Suprapubic skin (tissue), 4 donors: ENCODE results near the gene LRRC4. TPM values are rescaled to one million over a fixed set of nuclear protein-coding genes. Genes with fewer than 3 reads are reported as not detected.

Experiments
- DNase-seq, 2 donors: peaks; one replicate each; pipeline ENCODE4 v3.0.0-alpha.2; 2019; ENCODE audit warnings: low spot score in 2 of 2
- H3K27ac ChIP-seq: fragments of 200-600 bp; sonication (generic); one replicate; pipeline ENCODE4 v1.5.1; 2019
- H3K27me3 ChIP-seq: fragments of 200-600 bp; sonication (generic); one replicate; pipeline ENCODE4 v1.5.1; 2019
- H3K36me3 ChIP-seq: fragments of 200-600 bp; sonication (generic); one replicate; pipeline ENCODE4 v1.5.1; 2019
- H3K4me1 ChIP-seq: fragments of 200-600 bp; sonication (generic); one replicate; pipeline ENCODE4 v1.5.1; 2019
- H3K4me3 ChIP-seq: fragments of 200-600 bp; sonication (generic); one replicate; pipeline ENCODE4 v1.5.1; 2019; ENCODE audit warnings: mild to moderate bottlenecking
- H3K9me3 ChIP-seq: fragments of 200-600 bp; sonication (generic); one replicate; pipeline ENCODE4 v1.5.1; 2019
- EP300 ChIP-seq: sonication (generic); formaldehyde crosslinking; IDR thresholded peaks from one replicate; pipeline ENCODE4 v1.6.1; 2017; ENCODE audit warnings: antibody characterized with exemption
- POLR2A ChIP-seq, 2 donors: fragments of 450-650 bp; IDR thresholded peaks; one replicate each; pipeline ENCODE4 v1.6.1; 2017; ENCODE audit warnings: antibody characterized with exemption in 2 of 2, mild to moderate bottlenecking in 2 of 2, moderate library complexity in 2 of 2
- POLR2AphosphoS5 ChIP-seq, 3 donors: sonication (generic); formaldehyde crosslinking; IDR thresholded peaks; one replicate each; pipeline ENCODE4 v1.6.1; 2017; ENCODE audit warnings: antibody characterized with exemption in 3 of 3
- WGBS: methylation state at CpG from one replicate; pipeline ENCODE4 v1.1.5; 2018; 5-methylcytosine and 5-hydroxymethylcytosine counted together
- total RNA-seq, 4 donors: library from RNA; depleted of rRNA; stranded (reverse); fragments of >200 nt; gene quantifications; one replicate each; pipeline ENCODE4 v1.1.0, GENCODE V29; 2016
- TF ChIP-seq, protein P1 (sequence below), 2 donors: fragments of 200-600 bp in 1 of 2; fragments of 450-650 bp in 1 of 2; sonication (generic) in 1 of 2; IDR thresholded peaks; one replicate each; pipeline ENCODE4 v1.5.1; 2016 to 2019; ENCODE audit warnings: antibody characterized with exemption in 2 of 2, mild to moderate bottlenecking in 1 of 2, moderate library complexity in 1 of 2

LRRC4 gene
- total RNA-seq, 4 donors from 2014 or later = 0.16 to 0.57 (median 0.21) TPM; not detected in 1

DNA sequence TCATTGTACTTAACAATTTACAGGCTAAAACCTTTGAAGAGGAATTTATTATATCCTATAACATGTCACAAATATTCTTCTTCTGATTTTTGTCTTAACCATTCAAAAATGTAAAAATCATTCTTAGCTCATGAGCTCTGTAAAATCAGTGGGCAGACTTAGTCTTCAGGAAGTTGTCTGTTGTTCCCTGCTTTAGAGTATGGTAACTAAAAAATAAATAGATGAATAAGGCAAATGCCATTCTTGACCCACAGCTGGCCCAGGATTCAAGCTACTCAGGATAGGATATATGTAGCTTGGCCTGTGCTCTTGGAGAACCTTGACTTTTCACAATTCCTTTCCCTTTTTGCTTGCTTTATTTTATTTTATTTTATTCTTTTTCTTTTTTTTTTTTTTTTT lies 51.5 kb downstream of the LRRC4 start:
- Histone ChIP-seq H3K4me1 (no peaks in the 10 kb centered on the region), H3K27me3 (no peaks in the 10 kb centered on the region), H3K36me3 (no peaks in the 10 kb centered on the region), H3K9me3 (no peaks in the 10 kb centered on the region), H3K27ac (no peak overlapping the region), H3K4me3 (no peak overlapping the region)
- no peak for DNase-seq
- no peak for TF ChIP-seq EP300
- TF ChIP-seq POLR2A (IDR thresholded peaks at IDR 0.05) = no peak

DNA sequence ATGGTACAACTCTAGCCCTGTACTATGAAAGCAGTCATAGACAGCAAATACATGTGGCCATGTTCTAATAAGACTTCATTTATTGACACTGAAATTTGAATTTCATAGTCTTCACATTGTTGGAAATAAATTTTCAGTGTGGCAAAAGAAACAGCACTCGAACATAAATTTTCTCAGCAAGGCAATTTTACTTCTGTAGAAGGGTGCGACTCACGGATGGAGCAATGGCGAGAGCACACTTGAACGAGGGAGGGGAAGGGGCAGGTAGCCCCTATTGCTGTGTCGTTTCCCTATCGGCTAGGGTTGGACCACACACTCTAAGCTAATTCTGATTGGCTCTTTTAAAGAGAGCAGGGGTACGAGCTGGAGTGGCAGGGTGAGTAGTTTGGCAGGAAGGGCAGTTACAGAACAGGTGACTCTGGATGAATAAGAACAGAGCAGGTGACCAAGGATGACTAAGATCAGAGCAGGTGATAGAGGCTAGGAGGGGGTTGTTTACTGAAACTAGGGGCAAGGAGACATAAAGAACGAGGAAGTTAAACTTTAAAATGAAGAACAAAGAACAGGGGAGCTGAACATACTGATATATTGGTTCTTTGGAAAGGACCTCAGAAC lies 52.0 kb downstream of the LRRC4 start:
- Histone ChIP-seq H3K27ac (no peak overlapping the region), H3K36me3 (no peaks in the 10 kb centered on the region), H3K4me3 (no peak overlapping the region), H3K9me3 (no peaks in the 10 kb centered on the region), H3K27me3 (no peaks in the 10 kb centered on the region), H3K4me1 (no peaks in the 10 kb centered on the region)
- TF ChIP-seq POLR2AphosphoS5 (IDR thresholded peaks at IDR 0.05) (no peak), EP300 (no peak), POLR2A (IDR thresholded peaks at IDR 0.05) (no peak)
- TF ChIP-seq, protein P1, sequence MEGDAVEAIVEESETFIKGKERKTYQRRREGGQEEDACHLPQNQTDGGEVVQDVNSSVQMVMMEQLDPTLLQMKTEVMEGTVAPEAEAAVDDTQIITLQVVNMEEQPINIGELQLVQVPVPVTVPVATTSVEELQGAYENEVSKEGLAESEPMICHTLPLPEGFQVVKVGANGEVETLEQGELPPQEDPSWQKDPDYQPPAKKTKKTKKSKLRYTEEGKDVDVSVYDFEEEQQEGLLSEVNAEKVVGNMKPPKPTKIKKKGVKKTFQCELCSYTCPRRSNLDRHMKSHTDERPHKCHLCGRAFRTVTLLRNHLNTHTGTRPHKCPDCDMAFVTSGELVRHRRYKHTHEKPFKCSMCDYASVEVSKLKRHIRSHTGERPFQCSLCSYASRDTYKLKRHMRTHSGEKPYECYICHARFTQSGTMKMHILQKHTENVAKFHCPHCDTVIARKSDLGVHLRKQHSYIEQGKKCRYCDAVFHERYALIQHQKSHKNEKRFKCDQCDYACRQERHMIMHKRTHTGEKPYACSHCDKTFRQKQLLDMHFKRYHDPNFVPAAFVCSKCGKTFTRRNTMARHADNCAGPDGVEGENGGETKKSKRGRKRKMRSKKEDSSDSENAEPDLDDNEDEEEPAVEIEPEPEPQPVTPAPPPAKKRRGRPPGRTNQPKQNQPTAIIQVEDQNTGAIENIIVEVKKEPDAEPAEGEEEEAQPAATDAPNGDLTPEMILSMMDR (IDR thresholded peaks at IDR 0.05) = no peak
- 93% methylated on average over 9 of the region's 9 CpGs for WGBS
- no peak for DNase-seq

DNA sequence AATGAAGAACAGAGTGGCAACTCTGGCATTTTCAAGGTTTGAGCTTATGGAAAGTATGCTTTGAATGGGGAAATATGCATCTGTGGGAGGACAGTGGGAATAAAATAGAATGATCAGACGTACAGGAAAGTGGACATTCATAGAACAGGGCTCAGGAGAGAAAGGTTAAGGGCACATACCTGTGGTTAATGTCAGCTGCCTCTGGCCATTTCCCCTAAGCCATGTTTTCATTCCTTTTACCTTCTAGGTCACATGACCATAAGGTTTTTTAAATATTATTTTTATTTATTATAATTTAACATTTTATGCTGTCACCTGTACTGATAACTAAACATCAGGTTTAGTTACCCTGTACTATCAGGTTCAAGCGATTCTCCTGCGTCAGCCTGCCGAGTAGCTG lies 52.8 kb downstream of the LRRC4 start:
- Histone ChIP-seq H3K4me3 (no peak overlapping the region), H3K9me3 (no peaks in the 10 kb centered on the region), H3K4me1 (no peaks in the 10 kb centered on the region), H3K27me3 (no peaks in the 10 kb centered on the region), H3K27ac (no peak overlapping the region), H3K36me3 (no peaks in the 10 kb centered on the region)
- DNase-seq = no peak
- 97% methylated on average over 4 of the region's 4 CpGs for WGBS
- no peak for TF ChIP-seq EP300
- no peak for TF ChIP-seq POLR2AphosphoS5 (IDR thresholded peaks at IDR 0.05)
- no peak for TF ChIP-seq POLR2A (IDR thresholded peaks at IDR 0.05)
- TF ChIP-seq, protein P1 (IDR thresholded peaks at IDR 0.05) = no peak

Other genes with a start within 250 kb of the LRRC4 start
- 10 to 100 TPM in 1 of 4 donors, 1 to 10 TPM in 2, under 1 TPM in 1; 0.76 to 11.8 (median 4.8) TPM for gene LEP, start 209.8 kb upstream of the LRRC4 start, total RNA-seq